Heart left ventricle (tissue), 13 donors: ENCODE data around the gene SNIP1.
A peak's percentile ranks its signal among the peaks of the same experiment; 100 is the strongest.

Source experiments
- POLR2A ChIP-seq, 2 donors: fragments of 450-650 bp; IDR thresholded peaks; one replicate each; pipeline ENCODE4 v1.6.1; 2017; ENCODE audit warnings: antibody characterized with exemption in 2 of 2, mild to moderate bottlenecking in 2 of 2, moderate library complexity in 2 of 2
- TF ChIP-seq, protein P1 (sequence below), 12 donors: fragments of 200-600 bp; sonication (generic) in 4 of 12; IDR thresholded peaks; one replicate each; pipeline versions ENCODE4 v1.5.0 to v1.8.0; 2018 to 2022; ENCODE audit warnings: antibody characterized with exemption in 12 of 12, mild to moderate bottlenecking in 5 of 12
- donor health status: ischemic (EF 13 %, LVEDD 7.1; RV severe dilation, severe dysfunction).
- donor health status: DM: no; HTN: yes; CAD: no.
- donor health status: DM: no; HTN: no; CAD: no.
- donor health status: ischemic (EF 25% LVEDD 6.9; RV normal size, moderate dysfunction).
- donor health status: ischemic (EF 25% LVEDD 5.7; RV mildly dilated, moderate dysfunction).
- donor health status: ischemic (EF 35%, LVEDD 5.7; RV mildly dilated, moderate dysfunction).
- donor health status: nonischemic (EF 11% LVEDD 7.7; RV severe dilation, severe dysfunction).
- donor health status: DM: yes; HTN: yes; CAD: no.
- donor health status: PGD.
- donor health status: ischemic (EF 29% LVEDD 5.4; RV normal size, mild dysfunction).
- donor health status: nonischemic (EF 23%, LVEDD 6.1; RV moderate dilation, normal function).

DNA sequence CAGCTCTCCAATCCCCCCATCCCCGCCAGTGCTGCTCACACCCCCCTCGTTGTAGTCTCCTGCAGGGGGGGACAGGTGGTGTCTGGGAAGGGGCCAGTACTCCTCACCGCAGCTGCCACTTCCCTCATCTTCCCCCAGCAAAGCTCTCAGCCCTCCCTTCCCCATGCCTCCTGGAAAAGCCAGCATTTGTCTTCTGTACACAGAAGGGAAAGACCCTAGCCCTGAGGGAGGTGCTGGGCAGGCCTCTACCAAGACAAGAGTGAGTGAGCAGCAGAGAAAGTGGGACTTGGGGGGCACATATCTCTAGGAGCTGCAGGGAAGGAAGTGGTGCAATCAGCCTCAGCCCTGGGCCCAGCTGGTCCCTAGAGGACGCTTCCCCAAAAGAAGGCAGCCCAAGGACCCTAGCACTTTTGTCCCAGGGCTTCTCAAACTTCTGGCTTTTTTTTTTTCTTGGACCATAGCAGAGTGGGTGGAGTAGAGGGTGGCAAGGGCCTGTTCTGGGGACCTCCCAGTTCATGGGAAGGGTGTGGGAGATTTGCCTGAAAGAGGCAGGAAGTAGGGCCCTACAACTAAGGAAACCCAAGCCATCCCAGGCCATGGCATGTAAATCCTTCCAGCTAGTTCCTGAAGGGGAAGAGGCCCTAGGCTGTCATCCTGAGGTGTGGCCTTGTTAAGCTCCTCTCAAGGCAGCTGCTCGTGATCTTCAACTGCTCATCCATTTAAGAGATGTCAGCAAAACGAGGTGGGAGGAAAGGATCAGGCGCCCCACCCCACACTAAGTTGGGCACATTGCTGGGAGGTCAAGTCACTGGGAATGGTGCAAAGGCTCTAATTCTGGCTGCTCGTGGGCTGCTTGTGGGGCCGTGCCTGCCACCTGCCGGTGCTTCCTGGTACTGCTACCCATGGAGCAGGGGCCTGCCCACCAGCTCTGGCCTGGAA is 67.1 kb downstream of the SNIP1 start:
- TF ChIP-seq, protein P1, sequence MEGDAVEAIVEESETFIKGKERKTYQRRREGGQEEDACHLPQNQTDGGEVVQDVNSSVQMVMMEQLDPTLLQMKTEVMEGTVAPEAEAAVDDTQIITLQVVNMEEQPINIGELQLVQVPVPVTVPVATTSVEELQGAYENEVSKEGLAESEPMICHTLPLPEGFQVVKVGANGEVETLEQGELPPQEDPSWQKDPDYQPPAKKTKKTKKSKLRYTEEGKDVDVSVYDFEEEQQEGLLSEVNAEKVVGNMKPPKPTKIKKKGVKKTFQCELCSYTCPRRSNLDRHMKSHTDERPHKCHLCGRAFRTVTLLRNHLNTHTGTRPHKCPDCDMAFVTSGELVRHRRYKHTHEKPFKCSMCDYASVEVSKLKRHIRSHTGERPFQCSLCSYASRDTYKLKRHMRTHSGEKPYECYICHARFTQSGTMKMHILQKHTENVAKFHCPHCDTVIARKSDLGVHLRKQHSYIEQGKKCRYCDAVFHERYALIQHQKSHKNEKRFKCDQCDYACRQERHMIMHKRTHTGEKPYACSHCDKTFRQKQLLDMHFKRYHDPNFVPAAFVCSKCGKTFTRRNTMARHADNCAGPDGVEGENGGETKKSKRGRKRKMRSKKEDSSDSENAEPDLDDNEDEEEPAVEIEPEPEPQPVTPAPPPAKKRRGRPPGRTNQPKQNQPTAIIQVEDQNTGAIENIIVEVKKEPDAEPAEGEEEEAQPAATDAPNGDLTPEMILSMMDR (IDR thresholded peaks at IDR 0.05) = peak; percentile 95 to 99 (median 98)
- peak in 1 of 2 donors; percentile 22 for TF ChIP-seq POLR2A (IDR thresholded peaks at IDR 0.05)
